Measurements from ENCODE around the gene FMO5. TPM values are rescaled to one million over a fixed set of nuclear protein-coding genes. Genes with fewer than 3 reads are reported as not detected.

FMO5 gene
- total and polyA plus RNA-seq, 2 of the 13 experiments (the other 11 are each of a cell fraction or from before 2014, with no cell fraction given): 48.2 to 149 TPM

DNA sequence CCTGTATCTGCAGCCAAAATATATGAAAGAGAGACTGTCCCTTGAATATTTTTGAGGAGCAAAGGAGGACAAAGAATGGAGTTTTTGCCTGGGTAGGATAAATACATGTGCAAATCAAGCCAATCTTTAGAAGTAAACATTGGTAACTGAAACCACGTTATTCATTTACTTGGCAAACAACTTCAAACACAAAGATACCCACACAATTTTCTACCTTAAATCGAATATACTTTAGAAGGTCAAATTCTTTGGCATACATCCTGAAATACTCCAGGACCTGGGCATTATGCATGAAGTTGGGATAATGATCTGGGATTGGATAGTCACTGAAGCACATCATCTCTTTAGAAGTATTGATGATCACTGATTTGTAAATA, 9.6 kb downstream of the FMO5 start (continued):
- TF ChIP-seq, protein P1, sequence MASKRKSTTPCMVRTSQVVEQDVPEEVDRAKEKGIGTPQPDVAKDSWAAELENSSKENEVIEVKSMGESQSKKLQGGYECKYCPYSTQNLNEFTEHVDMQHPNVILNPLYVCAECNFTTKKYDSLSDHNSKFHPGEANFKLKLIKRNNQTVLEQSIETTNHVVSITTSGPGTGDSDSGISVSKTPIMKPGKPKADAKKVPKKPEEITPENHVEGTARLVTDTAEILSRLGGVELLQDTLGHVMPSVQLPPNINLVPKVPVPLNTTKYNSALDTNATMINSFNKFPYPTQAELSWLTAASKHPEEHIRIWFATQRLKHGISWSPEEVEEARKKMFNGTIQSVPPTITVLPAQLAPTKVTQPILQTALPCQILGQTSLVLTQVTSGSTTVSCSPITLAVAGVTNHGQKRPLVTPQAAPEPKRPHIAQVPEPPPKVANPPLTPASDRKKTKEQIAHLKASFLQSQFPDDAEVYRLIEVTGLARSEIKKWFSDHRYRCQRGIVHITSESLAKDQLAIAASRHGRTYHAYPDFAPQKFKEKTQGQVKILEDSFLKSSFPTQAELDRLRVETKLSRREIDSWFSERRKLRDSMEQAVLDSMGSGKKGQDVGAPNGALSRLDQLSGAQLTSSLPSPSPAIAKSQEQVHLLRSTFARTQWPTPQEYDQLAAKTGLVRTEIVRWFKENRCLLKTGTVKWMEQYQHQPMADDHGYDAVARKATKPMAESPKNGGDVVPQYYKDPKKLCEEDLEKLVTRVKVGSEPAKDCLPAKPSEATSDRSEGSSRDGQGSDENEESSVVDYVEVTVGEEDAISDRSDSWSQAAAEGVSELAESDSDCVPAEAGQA (IDR thresholded peaks at IDR 0.05; ENCODE audit: low read depth): no peak
- TF ChIP-seq, protein P1 (CRISPR knock-in tag; IDR thresholded peaks at IDR 0.05; ENCODE audit: borderline replicate concordance): no peak
- no peak; the same call in 1 of the 2 replicates for TF ChIP-seq NR2C2 (CRISPR knock-in tag; IDR thresholded peaks at IDR 0.05; ENCODE audit: borderline replicate concordance)
- no peak for TF ChIP-seq SPEN (CRISPR knock-in tag; IDR thresholded peaks at IDR 0.05; ENCODE audit: low read depth)
- TF ChIP-seq ZFP36 (IDR thresholded peaks at IDR 0.05; ENCODE audit: borderline replicate concordance, low read depth, low read length, partially characterized antibody): no peak
- TF ChIP-seq, protein P2, sequence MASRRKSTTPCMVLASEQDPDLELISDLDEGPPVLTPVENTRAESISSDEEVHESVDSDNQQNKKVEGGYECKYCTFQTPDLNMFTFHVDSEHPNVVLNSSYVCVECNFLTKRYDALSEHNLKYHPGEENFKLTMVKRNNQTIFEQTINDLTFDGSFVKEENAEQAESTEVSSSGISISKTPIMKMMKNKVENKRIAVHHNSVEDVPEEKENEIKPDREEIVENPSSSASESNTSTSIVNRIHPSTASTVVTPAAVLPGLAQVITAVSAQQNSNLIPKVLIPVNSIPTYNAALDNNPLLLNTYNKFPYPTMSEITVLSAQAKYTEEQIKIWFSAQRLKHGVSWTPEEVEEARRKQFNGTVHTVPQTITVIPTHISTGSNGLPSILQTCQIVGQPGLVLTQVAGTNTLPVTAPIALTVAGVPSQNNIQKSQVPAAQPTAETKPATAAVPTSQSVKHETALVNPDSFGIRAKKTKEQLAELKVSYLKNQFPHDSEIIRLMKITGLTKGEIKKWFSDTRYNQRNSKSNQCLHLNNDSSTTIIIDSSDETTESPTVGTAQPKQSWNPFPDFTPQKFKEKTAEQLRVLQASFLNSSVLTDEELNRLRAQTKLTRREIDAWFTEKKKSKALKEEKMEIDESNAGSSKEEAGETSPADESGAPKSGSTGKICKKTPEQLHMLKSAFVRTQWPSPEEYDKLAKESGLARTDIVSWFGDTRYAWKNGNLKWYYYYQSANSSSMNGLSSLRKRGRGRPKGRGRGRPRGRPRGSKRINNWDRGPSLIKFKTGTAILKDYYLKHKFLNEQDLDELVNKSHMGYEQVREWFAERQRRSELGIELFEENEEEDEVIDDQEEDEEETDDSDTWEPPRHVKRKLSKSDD (CRISPR knock-in tag; IDR thresholded peaks at IDR 0.05; ENCODE audit: low read depth): no peak
- peak; percentile 56; the same call in 1 of the 2 replicates for TF ChIP-seq TARDBP (CRISPR knock-in tag; IDR thresholded peaks at IDR 0.05)
- TF ChIP-seq ZNF556 (CRISPR knock-in tag; IDR thresholded peaks at IDR 0.05; ENCODE audit: borderline replicate concordance): no peak
- TF ChIP-seq AGO1 (IDR thresholded peaks at IDR 0.05; ENCODE audit: low read depth, low read length, poor library complexity, severe bottlenecking): no peak
- TF ChIP-seq, protein P3, sequence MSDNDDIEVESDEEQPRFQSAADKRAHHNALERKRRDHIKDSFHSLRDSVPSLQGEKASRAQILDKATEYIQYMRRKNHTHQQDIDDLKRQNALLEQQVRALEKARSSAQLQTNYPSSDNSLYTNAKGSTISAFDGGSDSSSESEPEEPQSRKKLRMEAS (IDR thresholded peaks at IDR 0.05): no peak
- TF ChIP-seq ZNF501 (CRISPR knock-in tag; IDR thresholded peaks at IDR 0.05): no peak
- no peak for TF ChIP-seq IKZF1 (IDR thresholded peaks at IDR 0.05)
- TF ChIP-seq ARNT (IDR thresholded peaks at IDR 0.05): no peak
- TF ChIP-seq ZNF720 (CRISPR knock-in tag; IDR thresholded peaks at IDR 0.05): no peak
- TF ChIP-seq SRSF4 (IDR thresholded peaks at IDR 0.05; ENCODE audit: low read depth, low read length, poor library complexity, severe bottlenecking): no peak
- TF ChIP-seq, protein P4, sequence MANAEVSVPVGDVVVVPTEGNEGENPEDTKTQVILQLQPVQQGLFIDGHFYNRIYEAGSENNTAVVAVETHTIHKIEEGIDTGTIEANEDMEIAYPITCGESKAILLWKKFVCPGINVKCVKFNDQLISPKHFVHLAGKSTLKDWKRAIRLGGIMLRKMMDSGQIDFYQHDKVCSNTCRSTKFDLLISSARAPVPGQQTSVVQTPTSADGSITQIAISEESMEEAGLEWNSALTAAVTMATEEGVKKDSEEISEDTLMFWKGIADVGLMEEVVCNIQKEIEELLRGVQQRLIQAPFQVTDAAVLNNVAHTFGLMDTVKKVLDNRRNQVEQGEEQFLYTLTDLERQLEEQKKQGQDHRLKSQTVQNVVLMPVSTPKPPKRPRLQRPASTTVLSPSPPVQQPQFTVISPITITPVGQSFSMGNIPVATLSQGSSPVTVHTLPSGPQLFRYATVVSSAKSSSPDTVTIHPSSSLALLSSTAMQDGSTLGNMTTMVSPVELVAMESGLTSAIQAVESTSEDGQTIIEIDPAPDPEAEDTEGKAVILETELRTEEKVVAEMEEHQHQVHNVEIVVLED (CRISPR knock-in tag; IDR thresholded peaks at IDR 0.05; ENCODE audit: borderline replicate concordance): no peak
- no peak for TF ChIP-seq ZNF430 (CRISPR knock-in tag; IDR thresholded peaks at IDR 0.05)
- TF ChIP-seq ZNF138 (CRISPR knock-in tag; IDR thresholded peaks at IDR 0.05; ENCODE audit: low read depth): no peak
- no peak for TF ChIP-seq HHEX (CRISPR knock-in tag; IDR thresholded peaks at IDR 0.05)
- TF ChIP-seq PAF1 (CRISPR knock-in tag; IDR thresholded peaks at IDR 0.05): 0 out of 2 replicates have a peak, but pooled peaks have one; percentile 14
- TF ChIP-seq YY1 (IDR thresholded peaks at IDR 0.05; ENCODE audit: insufficient read depth, insufficient replicate concordance, low read depth, low read length): no peak
- no peak for TF ChIP-seq PHB2 (IDR thresholded peaks at IDR 0.05; ENCODE audit: partially characterized antibody)

All from HepG2 (cell line).